Measurements from ENCODE around the gene FILIP1L.

DNA sequence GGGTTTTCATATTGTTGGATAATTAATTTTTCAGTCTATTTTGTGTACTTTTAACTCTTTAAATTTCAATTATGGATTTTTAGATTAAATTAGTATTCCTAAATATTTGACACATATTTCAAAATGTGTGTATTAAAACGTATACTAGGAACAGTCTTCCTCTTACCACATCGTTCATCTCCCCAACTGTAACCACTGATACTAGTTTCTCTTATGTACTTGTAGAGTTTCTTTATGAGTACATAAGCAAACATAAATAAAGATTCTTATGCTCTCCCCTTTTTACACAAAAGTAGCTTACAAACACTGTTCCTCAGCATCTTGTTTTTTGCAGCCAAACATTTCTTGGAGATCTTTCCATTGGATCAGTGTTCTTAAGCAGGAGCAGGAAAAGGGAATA, 250.7 kb downstream of the FILIP1L start:
- TF ChIP-seq SNAI2 (CRISPR knock-in tag; IDR thresholded peaks at IDR 0.05) = no peak
- TF ChIP-seq ISL1 (CRISPR knock-in tag; IDR thresholded peaks at IDR 0.05) = no peak
- TF ChIP-seq ZFP3 (CRISPR knock-in tag; IDR thresholded peaks at IDR 0.05) = no peak
- no peak for TF ChIP-seq GLIS3 (CRISPR knock-in tag; IDR thresholded peaks at IDR 0.05)
- no peak for TF ChIP-seq PPARA (CRISPR knock-in tag; IDR thresholded peaks at IDR 0.05; ENCODE audit: borderline replicate concordance)
- TF ChIP-seq, protein P1, sequence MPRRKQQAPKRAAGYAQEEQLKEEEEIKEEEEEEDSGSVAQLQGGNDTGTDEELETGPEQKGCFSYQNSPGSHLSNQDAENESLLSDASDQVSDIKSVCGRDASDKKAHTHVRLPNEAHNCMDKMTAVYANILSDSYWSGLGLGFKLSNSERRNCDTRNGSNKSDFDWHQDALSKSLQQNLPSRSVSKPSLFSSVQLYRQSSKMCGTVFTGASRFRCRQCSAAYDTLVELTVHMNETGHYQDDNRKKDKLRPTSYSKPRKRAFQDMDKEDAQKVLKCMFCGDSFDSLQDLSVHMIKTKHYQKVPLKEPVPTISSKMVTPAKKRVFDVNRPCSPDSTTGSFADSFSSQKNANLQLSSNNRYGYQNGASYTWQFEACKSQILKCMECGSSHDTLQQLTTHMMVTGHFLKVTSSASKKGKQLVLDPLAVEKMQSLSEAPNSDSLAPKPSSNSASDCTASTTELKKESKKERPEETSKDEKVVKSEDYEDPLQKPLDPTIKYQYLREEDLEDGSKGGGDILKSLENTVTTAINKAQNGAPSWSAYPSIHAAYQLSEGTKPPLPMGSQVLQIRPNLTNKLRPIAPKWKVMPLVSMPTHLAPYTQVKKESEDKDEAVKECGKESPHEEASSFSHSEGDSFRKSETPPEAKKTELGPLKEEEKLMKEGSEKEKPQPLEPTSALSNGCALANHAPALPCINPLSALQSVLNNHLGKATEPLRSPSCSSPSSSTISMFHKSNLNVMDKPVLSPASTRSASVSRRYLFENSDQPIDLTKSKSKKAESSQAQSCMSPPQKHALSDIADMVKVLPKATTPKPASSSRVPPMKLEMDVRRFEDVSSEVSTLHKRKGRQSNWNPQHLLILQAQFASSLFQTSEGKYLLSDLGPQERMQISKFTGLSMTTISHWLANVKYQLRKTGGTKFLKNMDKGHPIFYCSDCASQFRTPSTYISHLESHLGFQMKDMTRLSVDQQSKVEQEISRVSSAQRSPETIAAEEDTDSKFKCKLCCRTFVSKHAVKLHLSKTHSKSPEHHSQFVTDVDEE (CRISPR knock-in tag; IDR thresholded peaks at IDR 0.05) = no peak
- TF ChIP-seq ZFP30 (CRISPR knock-in tag; IDR thresholded peaks at IDR 0.05) = no peak
- TF ChIP-seq, protein P2, sequence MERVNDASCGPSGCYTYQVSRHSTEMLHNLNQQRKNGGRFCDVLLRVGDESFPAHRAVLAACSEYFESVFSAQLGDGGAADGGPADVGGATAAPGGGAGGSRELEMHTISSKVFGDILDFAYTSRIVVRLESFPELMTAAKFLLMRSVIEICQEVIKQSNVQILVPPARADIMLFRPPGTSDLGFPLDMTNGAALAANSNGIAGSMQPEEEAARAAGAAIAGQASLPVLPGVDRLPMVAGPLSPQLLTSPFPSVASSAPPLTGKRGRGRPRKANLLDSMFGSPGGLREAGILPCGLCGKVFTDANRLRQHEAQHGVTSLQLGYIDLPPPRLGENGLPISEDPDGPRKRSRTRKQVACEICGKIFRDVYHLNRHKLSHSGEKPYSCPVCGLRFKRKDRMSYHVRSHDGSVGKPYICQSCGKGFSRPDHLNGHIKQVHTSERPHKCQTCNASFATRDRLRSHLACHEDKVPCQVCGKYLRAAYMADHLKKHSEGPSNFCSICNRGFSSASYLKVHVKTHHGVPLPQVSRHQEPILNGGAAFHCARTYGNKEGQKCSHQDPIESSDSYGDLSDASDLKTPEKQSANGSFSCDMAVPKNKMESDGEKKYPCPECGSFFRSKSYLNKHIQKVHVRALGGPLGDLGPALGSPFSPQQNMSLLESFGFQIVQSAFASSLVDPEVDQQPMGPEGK (CRISPR knock-in tag; IDR thresholded peaks at IDR 0.05; ENCODE audit: borderline replicate concordance) = no peak
- no peak for TF ChIP-seq TOX (CRISPR knock-in tag; IDR thresholded peaks at IDR 0.05; ENCODE audit: borderline replicate concordance)
- TF ChIP-seq RARB (CRISPR knock-in tag; IDR thresholded peaks at IDR 0.05) = no peak
- TF ChIP-seq, protein P3, sequence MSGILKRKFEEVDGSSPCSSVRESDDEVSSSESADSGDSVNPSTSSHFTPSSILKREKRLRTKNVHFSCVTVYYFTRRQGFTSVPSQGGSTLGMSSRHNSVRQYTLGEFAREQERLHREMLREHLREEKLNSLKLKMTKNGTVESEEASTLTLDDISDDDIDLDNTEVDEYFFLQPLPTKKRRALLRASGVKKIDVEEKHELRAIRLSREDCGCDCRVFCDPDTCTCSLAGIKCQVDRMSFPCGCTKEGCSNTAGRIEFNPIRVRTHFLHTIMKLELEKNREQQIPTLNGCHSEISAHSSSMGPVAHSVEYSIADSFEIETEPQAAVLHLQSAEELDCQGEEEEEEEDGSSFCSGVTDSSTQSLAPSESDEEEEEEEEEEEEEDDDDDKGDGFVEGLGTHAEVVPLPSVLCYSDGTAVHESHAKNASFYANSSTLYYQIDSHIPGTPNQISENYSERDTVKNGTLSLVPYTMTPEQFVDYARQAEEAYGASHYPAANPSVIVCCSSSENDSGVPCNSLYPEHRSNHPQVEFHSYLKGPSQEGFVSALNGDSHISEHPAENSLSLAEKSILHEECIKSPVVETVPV (CRISPR knock-in tag; IDR thresholded peaks at IDR 0.05) = no peak
- no peak for TF ChIP-seq ZC3H10 (CRISPR knock-in tag; IDR thresholded peaks at IDR 0.05)
- no peak for TF ChIP-seq ARNTL (CRISPR knock-in tag; IDR thresholded peaks at IDR 0.05; ENCODE audit: borderline replicate concordance, low read depth)
- TF ChIP-seq TCF4 (CRISPR knock-in tag; IDR thresholded peaks at IDR 0.05; ENCODE audit: borderline replicate concordance) = no peak
